Caco-2 (cell line): ENCODE data around the gene C1orf159. TPM values are rescaled to one million over a fixed set of nuclear protein-coding genes. Genes with fewer than 3 reads are reported as not detected.

Experiments
- BruUV-seq: library from RNA; stranded (reverse); fragments of 400-500 nt; replicated peaks from 2 replicates; lab custom pipeline; 2021; lab: Mats Ljungman, UMichigan
- CTCF ChIA-PET: fragments of 300-600 bp; sonication (Branson Sonifier 250); formaldehyde crosslinking; loops from one replicate; lab custom pipeline; 2022; ENCODE audit warnings: antibody characterized with exemption; lab: Charles Lee
- POLR2A ChIA-PET: fragments of 300-600 bp; sonication (Branson Sonifier 250); formaldehyde crosslinking; loops from one replicate; lab custom pipeline; 2022; ENCODE audit warnings: antibody characterized with exemption; lab: Charles Lee
- DNase-seq, 2 experiments: peaks; one replicate each; pipeline versions ENCODE4 v3.0.0 to v3.0.0-alpha.2; 2020 to 2022
- H3K27me3 ChIP-seq: replicated peaks from 2 replicates; pipeline ENCODE4 v1.6.0; 2011; ENCODE audit warnings: low read length; ENCODE audit not compliant: control insufficient read depth, insufficient read depth
- H3K36me3 ChIP-seq: 2 replicates; pipeline ENCODE4 v1.5.1; 2011; ENCODE audit warnings: low read length; ENCODE audit not compliant: control insufficient read depth, insufficient read depth
- H3K4me1 ChIP-seq: fragments of 250-450 bp; sonication (Bioruptor Pico); 2 replicates; pipeline ENCODE4 v1.5.1; 2020; ENCODE audit warnings: mild to moderate bottlenecking
- H3K4me3 ChIP-seq: 2 replicates; pipeline ENCODE4 v1.5.1; 2011; ENCODE audit warnings: low read depth, mild to moderate bottlenecking, control low read depth, low read length
- H3K9me3 ChIP-seq: fragments of 250-450 bp; sonication (Bioruptor Pico); 2 replicates; pipeline ENCODE4 v1.5.1; 2020; ENCODE audit warnings: mild to moderate bottlenecking, moderate library complexity
- H3K27ac Mint-ChIP-seq: one replicate; pipeline ENCODE4 v1.8.0; 2022; ENCODE audit warnings: mixed read lengths; ENCODE audit not compliant: unreplicated experiment
- H3K27me3 Mint-ChIP-seq: one replicate; pipeline ENCODE4 v1.8.0; 2022; ENCODE audit warnings: mixed read lengths; ENCODE audit not compliant: insufficient read depth, unreplicated experiment
- H3K36me3 Mint-ChIP-seq: one replicate; pipeline ENCODE4 v1.8.0; 2022; ENCODE audit warnings: mild to moderate bottlenecking, mixed read lengths; ENCODE audit not compliant: insufficient read depth, unreplicated experiment
- H3K4me1 Mint-ChIP-seq: one replicate; pipeline ENCODE4 v1.8.0; 2022; ENCODE audit warnings: low read depth, mixed read lengths; ENCODE audit not compliant: unreplicated experiment
- H3K4me3 Mint-ChIP-seq: one replicate; pipeline ENCODE4 v1.8.0; 2022; ENCODE audit warnings: mild to moderate bottlenecking, moderate library complexity, mixed read lengths; ENCODE audit not compliant: unreplicated experiment
- H3K9me3 Mint-ChIP-seq: one replicate; pipeline ENCODE4 v1.8.0; 2022; ENCODE audit warnings: mixed read lengths; ENCODE audit not compliant: unreplicated experiment
- intact Hi-C: fragments of 100-400 bp; cut with micrococcal nuclease; formaldehyde crosslinking; loops from one replicate; pipeline ENCODE4 v1.10.0; 2022; ENCODE audit not compliant: unreplicated experiment
- total RNA-seq: library from RNA; stranded (reverse); gene quantifications from 2 replicates; pipeline ENCODE4 v1.2.3, GENCODE V29; 2022
- TF ChIP-seq, protein P1 (sequence below), 2 experiments: fragments of 200-600 bp in 1 of 2; IDR thresholded peaks; 1 replicate in 1 of 2; 2 replicates in 1 of 2; pipeline versions ENCODE4 v1.5.1 to v1.8.0; 2011 to 2022; ENCODE audit warnings: antibody characterized with exemption in 1 of 2, control low read depth in 1 of 2, inconsistent platforms in 1 of 2, low read depth in 1 of 2, low read length in 1 of 2, mild to moderate bottlenecking in 1 of 2, moderate library complexity in 1 of 2; ENCODE audit not compliant: insufficient read depth in 1 of 2, severe bottlenecking in 1 of 2, unreplicated experiment in 1 of 2

The C1orf159 gene
- total RNA-seq, 1 experiment from 2014 or later = 12.9 TPM

DNA sequence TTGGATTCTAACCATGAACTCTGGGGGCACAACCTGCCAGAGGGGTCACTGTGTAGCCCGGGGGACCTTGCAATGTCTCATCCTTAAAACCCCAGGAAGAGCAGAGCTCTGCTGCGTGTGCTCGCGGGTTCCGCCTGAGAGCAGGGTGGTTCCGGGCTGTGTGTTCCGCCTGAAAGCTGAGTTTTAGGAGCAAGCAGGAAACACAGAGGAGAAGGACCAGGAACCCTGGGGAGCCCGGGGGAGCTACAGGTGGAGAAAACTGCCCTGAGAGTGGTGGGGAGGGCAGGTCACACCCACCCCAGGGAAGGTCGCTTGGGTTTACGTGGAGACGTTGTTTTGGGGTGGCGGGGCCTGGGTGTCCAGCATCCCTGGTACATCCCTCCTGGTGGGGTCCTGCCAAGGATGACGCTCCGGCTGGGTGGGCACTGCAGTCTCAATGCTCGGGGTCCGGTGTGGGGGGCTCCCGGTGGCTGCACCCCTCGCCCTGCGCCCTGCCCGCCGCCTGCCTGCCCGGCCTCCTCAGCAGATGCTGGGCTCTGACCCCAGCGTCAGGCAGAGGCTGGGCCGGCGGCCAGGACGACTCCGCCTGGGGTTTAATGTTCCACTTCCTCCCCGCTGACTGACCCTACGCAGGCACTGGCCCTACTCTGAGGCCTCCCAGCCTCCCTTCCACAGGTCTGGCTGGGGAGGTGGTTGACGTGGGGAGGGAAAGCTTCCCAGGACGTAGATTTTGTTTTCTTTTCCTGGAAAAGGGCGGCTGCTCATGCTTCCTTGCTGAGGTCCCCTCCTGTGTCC, 17.3 kb upstream of the C1orf159 start:
- intact Hi-C loops = loop anchor here (1.0 kb wide), 1 partner anchor 9 kb away; no protein-coding TSS in a partner anchor
- POLR2A ChIA-PET = no interaction called here
- no peaks in the 10 kb centered on the region for H3K27me3 Mint-ChIP-seq
- no peaks in the 10 kb centered on the region for H3K27me3 ChIP-seq
- peak overlapping the region; percentile 34 for H3K27ac Mint-ChIP-seq
- H3K9me3 Mint-ChIP-seq = no peaks in the 10 kb centered on the region
- no peaks in the 10 kb centered on the region for H3K36me3 ChIP-seq
- peak overlapping the region; percentile 27 for H3K4me3 Mint-ChIP-seq
- DNase-seq = no peak
- no peaks in the 10 kb centered on the region for H3K4me1 Mint-ChIP-seq
- TF ChIP-seq, protein P1, sequence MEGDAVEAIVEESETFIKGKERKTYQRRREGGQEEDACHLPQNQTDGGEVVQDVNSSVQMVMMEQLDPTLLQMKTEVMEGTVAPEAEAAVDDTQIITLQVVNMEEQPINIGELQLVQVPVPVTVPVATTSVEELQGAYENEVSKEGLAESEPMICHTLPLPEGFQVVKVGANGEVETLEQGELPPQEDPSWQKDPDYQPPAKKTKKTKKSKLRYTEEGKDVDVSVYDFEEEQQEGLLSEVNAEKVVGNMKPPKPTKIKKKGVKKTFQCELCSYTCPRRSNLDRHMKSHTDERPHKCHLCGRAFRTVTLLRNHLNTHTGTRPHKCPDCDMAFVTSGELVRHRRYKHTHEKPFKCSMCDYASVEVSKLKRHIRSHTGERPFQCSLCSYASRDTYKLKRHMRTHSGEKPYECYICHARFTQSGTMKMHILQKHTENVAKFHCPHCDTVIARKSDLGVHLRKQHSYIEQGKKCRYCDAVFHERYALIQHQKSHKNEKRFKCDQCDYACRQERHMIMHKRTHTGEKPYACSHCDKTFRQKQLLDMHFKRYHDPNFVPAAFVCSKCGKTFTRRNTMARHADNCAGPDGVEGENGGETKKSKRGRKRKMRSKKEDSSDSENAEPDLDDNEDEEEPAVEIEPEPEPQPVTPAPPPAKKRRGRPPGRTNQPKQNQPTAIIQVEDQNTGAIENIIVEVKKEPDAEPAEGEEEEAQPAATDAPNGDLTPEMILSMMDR (IDR thresholded peaks at IDR 0.05; ENCODE audit: insufficient read depth in 1 of 2, low read depth in 1 of 2, low read length in 1 of 2, severe bottlenecking in 1 of 2, unreplicated experiment in 1 of 2) = no peak
- no TSS peak for BruUV-seq
- peaks cover 16% of the 10 kb centered on the region for H3K4me1 ChIP-seq
- CTCF ChIA-PET = no interaction called here
- no peak overlapping the region for H3K4me3 ChIP-seq
- no peaks in the 10 kb centered on the region for H3K9me3 ChIP-seq
- H3K36me3 Mint-ChIP-seq = no peaks in the 10 kb centered on the region

- Mint-ChIP-seq H3K4me3 (peak overlapping the region; percentile 27), H3K27me3 (no peaks in the 10 kb centered on the region), H3K9me3 (no peaks in the 10 kb centered on the region), H3K36me3 (no peaks in the 10 kb centered on the region), H3K4me1 (no peaks in the 10 kb centered on the region), H3K27ac (peak overlapping the region; percentile 34)
- intact Hi-C loops = loop anchor here (1.0 kb wide), 1 partner anchor 8 kb away; no protein-coding TSS in a partner anchor
- H3K27me3 ChIP-seq = no peaks in the 10 kb centered on the region
- CTCF ChIA-PET = no interaction called here
- no peaks in the 10 kb centered on the region for H3K36me3 ChIP-seq
- no peaks in the 10 kb centered on the region for H3K9me3 ChIP-seq
- H3K4me1 ChIP-seq = peaks cover 24% of the 10 kb centered on the region
- BruUV-seq = no TSS peak
- no peak overlapping the region for H3K4me3 ChIP-seq
- POLR2A ChIA-PET = no interaction called here
- peak; percentile 57 to 75 for DNase-seq
- TF ChIP-seq, protein P1 (IDR thresholded peaks at IDR 0.05; ENCODE audit: insufficient read depth in 1 of 2, low read depth in 1 of 2, low read length in 1 of 2, severe bottlenecking in 1 of 2, unreplicated experiment in 1 of 2) = no peak
Measured at GRCh38 chr1:1132042-1132950, 16.4 kb upstream of the C1orf159 start.
